ENCODE data around the gene STX5. TPM values are rescaled to one million over a fixed set of nuclear protein-coding genes. Genes with fewer than 3 reads are reported as not detected.
"Not testable (repeated sequence)": the region's sequence is repeated elsewhere in the genome, so short reads cannot be mapped to it uniquely, and the experiment has no call there.

Gene STX5
- total RNA-seq, 1 experiment from 2014 or later = 15.9 TPM

GRCh38 chr11:62788991-62789390 is 42.9 kb downstream of the STX5 start:
- no peak for DNase-seq (ENCODE audit: extremely low read depth, low read depth)

- peak; percentile 92 for DNase-seq (ENCODE audit: extremely low read depth, low read depth)
These were observed 44.7 kb downstream of the STX5 start, which contains the start of gene TMEM179B for GRCh38 chr11:62787005-62787759. TMEM179B (plus strand) TSS chr11:62787402; CDS start chr11:62787432, 30 bp downstream.

- peak; percentile 74 for DNase-seq (ENCODE audit: extremely low read depth, low read depth)
These were observed 45.4 kb downstream of the STX5 start for GRCh38 chr11:62786318-62787004.

- no peak for DNase-seq (ENCODE audit: extremely low read depth, low read depth)
These were observed 49.1 kb downstream of the STX5 start for GRCh38 chr11:62782753-62783152.

GRCh38 chr11:62778441-62778840 is 53.4 kb downstream of the STX5 start:
- DNase-seq (ENCODE audit: extremely low read depth, low read depth) = no peak

GRCh38 chr11:62777389-62777788 is 54.5 kb downstream of the STX5 start:
- no peak for DNase-seq (ENCODE audit: extremely low read depth, low read depth)

- DNase-seq (ENCODE audit: extremely low read depth, low read depth) = no peak
These were observed 56.2 kb downstream of the STX5 start for GRCh38 chr11:62775646-62776045.

GRCh38 chr11:62774407-62774806 is 57.4 kb downstream of the STX5 start:
- DNase-seq (ENCODE audit: extremely low read depth, low read depth) = no peak

- DNase-seq (ENCODE audit: extremely low read depth, low read depth) = peak; percentile 94
These were observed 60.5 kb downstream of the STX5 start, which contains the start of gene TAF6L for GRCh38 chr11:62771144-62772021. TAF6L (plus strand) TSS chr11:62771396; CDS start chr11:62775784, 4,388 bp downstream.

GRCh38 chr11:62770778-62771143 is 61.1 kb downstream of the STX5 start:
- no peak for DNase-seq (ENCODE audit: extremely low read depth, low read depth)

- not testable (repeated sequence) for DNase-seq (ENCODE audit: extremely low read depth, low read depth)
These were observed 71.0 kb downstream of the STX5 start for GRCh38 chr11:62760867-62761227.

- no peak for DNase-seq (ENCODE audit: extremely low read depth, low read depth)
These were observed 73.7 kb downstream of the STX5 start for GRCh38 chr11:62757846-62758788.

Small RNA genes lying within 50 kb of the gene (small RNA-seq; reads per million reads assigned to genes)
- gene MIR6514 (0 to 0.12 reads per million in 2 experiments), gene RF00099 (0 reads per million in 2 experiments), gene RNU6-118P (0 reads per million in 2 experiments), gene SNORD22 (0 reads per million in 2 experiments), gene SNORD26 (0 reads per million in 2 experiments), gene SNORD27 (0 reads per million in 2 experiments), gene SNORD28 (0 reads per million in 2 experiments), gene SNORD30 (217 to 3,178 reads per million in 2 experiments)

Other genes starting within 250 kb of the STX5 start
- gene TUT1, start 240.5 kb downstream of the STX5 start, total RNA-seq (2014; rRNA removed; shearing (Covaris generic)) = 6.3 and 6.4 TPM in 2 replicates
- 67.7 and 79.0 TPM in 2 replicates for gene MTA2, start 230.2 kb downstream of the STX5 start, total RNA-seq (2014; rRNA removed; shearing (Covaris generic))
- gene EML3, start 219.3 kb downstream of the STX5 start, total RNA-seq (2014; rRNA removed; shearing (Covaris generic)) = 14.6 and 18.4 TPM in 2 replicates
- gene ROM1, start 218.8 kb downstream of the STX5 start, total RNA-seq (2014; rRNA removed; shearing (Covaris generic)) = 1.2 and 3.0 TPM in 2 replicates
- gene B3GAT3, start 210.1 kb downstream of the STX5 start, total RNA-seq (2014; rRNA removed; shearing (Covaris generic)) = 22.6 TPM in 2 replicates
- 172 and 229 TPM in 2 replicates for gene GANAB, start 185.4 kb downstream of the STX5 start, total RNA-seq (2014; rRNA removed; shearing (Covaris generic))
- 11.1 and 11.4 TPM in 2 replicates for gene INTS5, start 178.7 kb downstream of the STX5 start, total RNA-seq (2014; rRNA removed; shearing (Covaris generic))
- gene C11orf98, start 166.8 kb downstream of the STX5 start, total RNA-seq (2014; rRNA removed; shearing (Covaris generic)) = 61.6 and 69.1 TPM in 2 replicates
- 8.8 and 11.5 TPM in 2 replicates for gene CSKMT, start 166.7 kb downstream of the STX5 start, total RNA-seq (2014; rRNA removed; shearing (Covaris generic))
- gene UQCC3, start 160.4 kb downstream of the STX5 start, total RNA-seq (2014; rRNA removed; shearing (Covaris generic)) = 13.9 and 20.2 TPM in 2 replicates
- 5.4 and 5.5 TPM in 2 replicates for gene LBHD1, start 159.8 kb downstream of the STX5 start, total RNA-seq (2014; rRNA removed; shearing (Covaris generic))
- 82.6 and 93.2 TPM in 2 replicates for gene UBXN1, start 153.0 kb downstream of the STX5 start, total RNA-seq (2014; rRNA removed; shearing (Covaris generic))
- gene LRRN4CL, start 142.5 kb downstream of the STX5 start, total RNA-seq (2014; rRNA removed; shearing (Covaris generic)) = 0.02 TPM in 1 of 2 replicates, not detected in the other
- 57.4 and 59.2 TPM in 2 replicates for gene BSCL2, start 124.6 kb downstream of the STX5 start, total RNA-seq (2014; rRNA removed; shearing (Covaris generic))
- 0.17 TPM in 1 of 2 replicates, not detected in the other for gene GNG3, start 124.4 kb downstream of the STX5 start, total RNA-seq (2014; rRNA removed; shearing (Covaris generic))
- gene HNRNPUL2, start 104.6 kb downstream of the STX5 start, total RNA-seq (2014; rRNA removed; shearing (Covaris generic)) = 4.4 and 7.5 TPM in 2 replicates
- 25.8 and 28.8 TPM in 2 replicates for gene TTC9C, start 103.6 kb downstream of the STX5 start, total RNA-seq (2014; rRNA removed; shearing (Covaris generic))
- 4.1 and 5.5 TPM in 2 replicates for gene ZBTB3, start 77.9 kb downstream of the STX5 start, total RNA-seq (2014; rRNA removed; shearing (Covaris generic))
- gene POLR2G, start 70.5 kb downstream of the STX5 start, total RNA-seq (2014; rRNA removed; shearing (Covaris generic)) = 79.6 and 88.3 TPM in 2 replicates
- 10.5 and 11.9 TPM in 2 replicates for gene TAF6L, start 60.7 kb downstream of the STX5 start, total RNA-seq (2014; rRNA removed; shearing (Covaris generic))
- 38.4 and 44.3 TPM in 2 replicates for gene TMEM179B, start 44.6 kb downstream of the STX5 start, total RNA-seq (2014; rRNA removed; shearing (Covaris generic))
- 21.4 and 25.9 TPM in 2 replicates for gene TMEM223, start 40.0 kb downstream of the STX5 start, total RNA-seq (2014; rRNA removed; shearing (Covaris generic))
- 18.7 and 28.7 TPM in 2 replicates for gene NXF1, start 26.6 kb downstream of the STX5 start, total RNA-seq (2014; rRNA removed; shearing (Covaris generic))
- not detected in 2 replicates for gene TEX54, start 790 bp upstream of the STX5 start, total RNA-seq (2014; rRNA removed; shearing (Covaris generic))
- gene WDR74, start 7.5 kb upstream of the STX5 start, total RNA-seq (2014; rRNA removed; shearing (Covaris generic)) = 64.7 and 71.2 TPM in 2 replicates
- gene SLC3A2, start 48.8 kb upstream of the STX5 start, total RNA-seq (2014; rRNA removed; shearing (Covaris generic)) = 449 and 464 TPM in 2 replicates
- not detected in 2 replicates for gene CHRM1, start 89.3 kb upstream of the STX5 start, total RNA-seq (2014; rRNA removed; shearing (Covaris generic))
- gene SLC22A6, start 152.9 kb upstream of the STX5 start, total RNA-seq (2014; rRNA removed; shearing (Covaris generic)) = not detected in 2 replicates
- not detected in 2 replicates for gene SLC22A8, start 183.8 kb upstream of the STX5 start, total RNA-seq (2014; rRNA removed; shearing (Covaris generic))